ENCODE data around the gene ABRAXAS1.

- TF ChIP-seq, protein P1, sequence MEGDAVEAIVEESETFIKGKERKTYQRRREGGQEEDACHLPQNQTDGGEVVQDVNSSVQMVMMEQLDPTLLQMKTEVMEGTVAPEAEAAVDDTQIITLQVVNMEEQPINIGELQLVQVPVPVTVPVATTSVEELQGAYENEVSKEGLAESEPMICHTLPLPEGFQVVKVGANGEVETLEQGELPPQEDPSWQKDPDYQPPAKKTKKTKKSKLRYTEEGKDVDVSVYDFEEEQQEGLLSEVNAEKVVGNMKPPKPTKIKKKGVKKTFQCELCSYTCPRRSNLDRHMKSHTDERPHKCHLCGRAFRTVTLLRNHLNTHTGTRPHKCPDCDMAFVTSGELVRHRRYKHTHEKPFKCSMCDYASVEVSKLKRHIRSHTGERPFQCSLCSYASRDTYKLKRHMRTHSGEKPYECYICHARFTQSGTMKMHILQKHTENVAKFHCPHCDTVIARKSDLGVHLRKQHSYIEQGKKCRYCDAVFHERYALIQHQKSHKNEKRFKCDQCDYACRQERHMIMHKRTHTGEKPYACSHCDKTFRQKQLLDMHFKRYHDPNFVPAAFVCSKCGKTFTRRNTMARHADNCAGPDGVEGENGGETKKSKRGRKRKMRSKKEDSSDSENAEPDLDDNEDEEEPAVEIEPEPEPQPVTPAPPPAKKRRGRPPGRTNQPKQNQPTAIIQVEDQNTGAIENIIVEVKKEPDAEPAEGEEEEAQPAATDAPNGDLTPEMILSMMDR (IDR thresholded peaks at IDR 0.05) = no peak
- TF ChIP-seq POLR2A (IDR thresholded peaks at IDR 0.05) = no peak
Measured at GRCh38 chr4:83510442-83510841, 25.5 kb upstream of the ABRAXAS1 start.
